ENCODE results near the gene CGB2.

DNA sequence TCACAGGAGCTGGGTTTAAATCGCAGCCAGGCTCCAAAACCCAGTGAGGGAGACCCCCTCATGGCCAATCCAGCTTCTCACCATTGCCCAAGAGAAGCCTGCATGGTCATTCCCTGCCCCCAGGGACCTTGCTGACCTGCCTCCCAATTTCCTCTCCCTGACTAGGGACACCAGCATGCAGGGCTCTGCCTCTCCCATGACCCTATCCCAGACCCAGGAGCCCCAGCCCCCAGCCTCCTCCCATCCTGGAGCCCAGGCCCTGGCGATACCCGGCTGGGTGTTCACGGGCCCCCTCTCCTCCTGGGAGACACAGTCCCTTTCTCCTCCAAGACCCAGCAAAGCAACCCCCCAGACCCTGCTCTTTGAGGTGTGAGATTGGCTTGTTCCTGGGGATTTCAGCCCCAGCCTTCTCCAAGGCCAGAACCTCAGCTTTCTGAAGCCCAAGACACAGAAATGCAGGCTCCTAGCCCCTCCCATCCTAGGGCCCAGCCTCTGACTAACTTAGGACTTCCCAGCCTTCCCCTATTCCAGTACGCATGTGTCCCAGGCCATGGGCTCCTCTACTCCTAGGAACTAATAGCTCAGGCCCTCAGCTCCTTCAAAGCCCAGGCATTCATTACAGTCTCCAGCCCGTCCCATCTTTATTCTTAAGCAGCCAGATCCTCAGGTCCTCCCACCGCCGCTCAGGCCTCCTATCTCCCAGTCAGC is 39.7 kb upstream of the CGB2 start:
- TF ChIP-seq, protein P1, sequence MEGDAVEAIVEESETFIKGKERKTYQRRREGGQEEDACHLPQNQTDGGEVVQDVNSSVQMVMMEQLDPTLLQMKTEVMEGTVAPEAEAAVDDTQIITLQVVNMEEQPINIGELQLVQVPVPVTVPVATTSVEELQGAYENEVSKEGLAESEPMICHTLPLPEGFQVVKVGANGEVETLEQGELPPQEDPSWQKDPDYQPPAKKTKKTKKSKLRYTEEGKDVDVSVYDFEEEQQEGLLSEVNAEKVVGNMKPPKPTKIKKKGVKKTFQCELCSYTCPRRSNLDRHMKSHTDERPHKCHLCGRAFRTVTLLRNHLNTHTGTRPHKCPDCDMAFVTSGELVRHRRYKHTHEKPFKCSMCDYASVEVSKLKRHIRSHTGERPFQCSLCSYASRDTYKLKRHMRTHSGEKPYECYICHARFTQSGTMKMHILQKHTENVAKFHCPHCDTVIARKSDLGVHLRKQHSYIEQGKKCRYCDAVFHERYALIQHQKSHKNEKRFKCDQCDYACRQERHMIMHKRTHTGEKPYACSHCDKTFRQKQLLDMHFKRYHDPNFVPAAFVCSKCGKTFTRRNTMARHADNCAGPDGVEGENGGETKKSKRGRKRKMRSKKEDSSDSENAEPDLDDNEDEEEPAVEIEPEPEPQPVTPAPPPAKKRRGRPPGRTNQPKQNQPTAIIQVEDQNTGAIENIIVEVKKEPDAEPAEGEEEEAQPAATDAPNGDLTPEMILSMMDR (IDR thresholded peaks at IDR 0.05), result no peak
- TF ChIP-seq POLR2AphosphoS5 (IDR thresholded peaks at IDR 0.05), result peak; percentile 86 to 95
- no peak for TF ChIP-seq POLR2A (IDR thresholded peaks at IDR 0.05; ENCODE audit: low read depth)

Measured in esophagus muscularis mucosa (tissue), 3 donors.